ENCODE results near the gene UBL7.

The UBL7 gene

GRCh38 chr15:74423431-74424257 lies 37.3 kb downstream of the UBL7 start:
- no peak for DNase-seq (ENCODE audit: low read depth)

GRCh38 chr15:74422652-74423430 lies 38.1 kb downstream of the UBL7 start:
- no peak for DNase-seq (ENCODE audit: low read depth)

GRCh38 chr15:74422265-74422651 lies 38.7 kb downstream of the UBL7 start:
- no peak for DNase-seq (ENCODE audit: low read depth)

- DNase-seq (ENCODE audit: low read depth) = no peak
Measured at GRCh38 chr15:74421302-74422245, 39.4 kb downstream of the UBL7 start.

GRCh38 chr15:74420193-74420905 lies 40.6 kb downstream of the UBL7 start:
- no peak for DNase-seq (ENCODE audit: low read depth)

- no peak for DNase-seq (ENCODE audit: low read depth)
Measured at GRCh38 chr15:74419432-74419831, 41.5 kb downstream of the UBL7 start.

- no peak for DNase-seq (ENCODE audit: low read depth)
Measured at GRCh38 chr15:74418575-74419338, 42.2 kb downstream of the UBL7 start.

- no peak for DNase-seq (ENCODE audit: low read depth)
Measured at GRCh38 chr15:74417670-74418069, 43.3 kb downstream of the UBL7 start.

- DNase-seq (ENCODE audit: low read depth) = no peak
Measured at GRCh38 chr15:74417225-74417624, 43.7 kb downstream of the UBL7 start.

- DNase-seq (ENCODE audit: low read depth) = no peak
Measured at GRCh38 chr15:74415966-74416916, 44.7 kb downstream of the UBL7 start.

- no peak for DNase-seq (ENCODE audit: low read depth)
Measured at GRCh38 chr15:74414603-74415338, 46.2 kb downstream of the UBL7 start.

GRCh38 chr15:74414081-74414580 lies 46.8 kb downstream of the UBL7 start:
- no peak for DNase-seq (ENCODE audit: low read depth)

GRCh38 chr15:74413350-74414080 lies 47.4 kb downstream of the UBL7 start:
- no peak for DNase-seq (ENCODE audit: low read depth)

- DNase-seq (ENCODE audit: low read depth) = no peak
Measured at GRCh38 chr15:74412159-74412558, 48.8 kb downstream of the UBL7 start.

GRCh38 chr15:74411686-74412085 lies 49.3 kb downstream of the UBL7 start:
- no peak for DNase-seq (ENCODE audit: low read depth)

GRCh38 chr15:74410502-74410901 lies 50.5 kb downstream of the UBL7 start:
- no peak for DNase-seq (ENCODE audit: low read depth)

- DNase-seq (ENCODE audit: low read depth) = no peak
Measured at GRCh38 chr15:74409225-74409624, 51.7 kb downstream of the UBL7 start.

GRCh38 chr15:74408815-74409214 lies 52.1 kb downstream of the UBL7 start:
- no peak for DNase-seq (ENCODE audit: low read depth)

All from activated T-cell treated with anti-CD3 and anti-CD28 coated beads for 1 hour (primary cell).